Measurements from ENCODE around the gene LRRK1.

DNA sequence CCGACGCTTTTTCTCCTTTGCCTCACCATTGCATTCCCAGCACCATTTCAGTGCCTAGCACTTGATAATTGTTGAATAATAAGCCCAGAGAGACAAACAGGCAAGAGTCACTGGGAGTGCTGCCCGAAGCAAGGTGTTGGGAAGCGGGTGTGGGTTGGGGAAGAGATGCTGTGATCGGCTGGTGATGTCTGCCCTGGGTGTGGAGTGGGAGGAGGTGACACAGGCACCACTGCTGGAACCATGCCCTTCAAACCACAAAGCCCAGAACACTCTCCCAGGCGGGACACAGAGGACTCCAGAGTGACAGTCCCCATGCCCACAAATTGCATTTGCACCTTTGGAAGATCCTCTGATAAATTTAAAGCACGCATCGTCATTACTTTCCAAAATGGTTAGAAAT is 184.4 kb downstream of the LRRK1 start:
- TF ChIP-seq CTCF (conservative IDR thresholded peaks at IDR 0.05; ENCODE audit: low read depth in 2 of 2) (no peak), POLR2AphosphoS5 (IDR thresholded peaks at IDR 0.05; ENCODE audit: low read depth) (no peak), EZH2phosphoT487 (IDR thresholded peaks at IDR 0.05; ENCODE audit: unreplicated experiment) (no peak), EZH2 (IDR thresholded peaks at IDR 0.05; ENCODE audit: low read depth, unreplicated experiment) (no peak), CREB1 (CRISPR knock-in tag; IDR thresholded peaks at IDR 0.05; ENCODE audit: low read depth) (no peak), NANOG (IDR thresholded peaks at IDR 0.05; ENCODE audit: borderline replicate concordance) (no peak), JUNB (IDR thresholded peaks at IDR 0.05; ENCODE audit: unreplicated experiment) (no peak), STAT1 (IDR thresholded peaks at IDR 0.05; ENCODE audit: unreplicated experiment) (no peak)
- TF ChIP-seq, protein P1, sequence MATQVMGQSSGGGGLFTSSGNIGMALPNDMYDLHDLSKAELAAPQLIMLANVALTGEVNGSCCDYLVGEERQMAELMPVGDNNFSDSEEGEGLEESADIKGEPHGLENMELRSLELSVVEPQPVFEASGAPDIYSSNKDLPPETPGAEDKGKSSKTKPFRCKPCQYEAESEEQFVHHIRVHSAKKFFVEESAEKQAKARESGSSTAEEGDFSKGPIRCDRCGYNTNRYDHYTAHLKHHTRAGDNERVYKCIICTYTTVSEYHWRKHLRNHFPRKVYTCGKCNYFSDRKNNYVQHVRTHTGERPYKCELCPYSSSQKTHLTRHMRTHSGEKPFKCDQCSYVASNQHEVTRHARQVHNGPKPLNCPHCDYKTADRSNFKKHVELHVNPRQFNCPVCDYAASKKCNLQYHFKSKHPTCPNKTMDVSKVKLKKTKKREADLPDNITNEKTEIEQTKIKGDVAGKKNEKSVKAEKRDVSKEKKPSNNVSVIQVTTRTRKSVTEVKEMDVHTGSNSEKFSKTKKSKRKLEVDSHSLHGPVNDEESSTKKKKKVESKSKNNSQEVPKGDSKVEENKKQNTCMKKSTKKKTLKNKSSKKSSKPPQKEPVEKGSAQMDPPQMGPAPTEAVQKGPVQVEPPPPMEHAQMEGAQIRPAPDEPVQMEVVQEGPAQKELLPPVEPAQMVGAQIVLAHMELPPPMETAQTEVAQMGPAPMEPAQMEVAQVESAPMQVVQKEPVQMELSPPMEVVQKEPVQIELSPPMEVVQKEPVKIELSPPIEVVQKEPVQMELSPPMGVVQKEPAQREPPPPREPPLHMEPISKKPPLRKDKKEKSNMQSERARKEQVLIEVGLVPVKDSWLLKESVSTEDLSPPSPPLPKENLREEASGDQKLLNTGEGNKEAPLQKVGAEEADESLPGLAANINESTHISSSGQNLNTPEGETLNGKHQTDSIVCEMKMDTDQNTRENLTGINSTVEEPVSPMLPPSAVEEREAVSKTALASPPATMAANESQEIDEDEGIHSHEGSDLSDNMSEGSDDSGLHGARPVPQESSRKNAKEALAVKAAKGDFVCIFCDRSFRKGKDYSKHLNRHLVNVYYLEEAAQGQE (IDR thresholded peaks at IDR 0.05; ENCODE audit: unreplicated experiment) = no peak
- TF ChIP-seq, protein P2, sequence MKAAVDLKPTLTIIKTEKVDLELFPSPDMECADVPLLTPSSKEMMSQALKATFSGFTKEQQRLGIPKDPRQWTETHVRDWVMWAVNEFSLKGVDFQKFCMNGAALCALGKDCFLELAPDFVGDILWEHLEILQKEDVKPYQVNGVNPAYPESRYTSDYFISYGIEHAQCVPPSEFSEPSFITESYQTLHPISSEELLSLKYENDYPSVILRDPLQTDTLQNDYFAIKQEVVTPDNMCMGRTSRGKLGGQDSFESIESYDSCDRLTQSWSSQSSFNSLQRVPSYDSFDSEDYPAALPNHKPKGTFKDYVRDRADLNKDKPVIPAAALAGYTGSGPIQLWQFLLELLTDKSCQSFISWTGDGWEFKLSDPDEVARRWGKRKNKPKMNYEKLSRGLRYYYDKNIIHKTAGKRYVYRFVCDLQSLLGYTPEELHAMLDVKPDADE (IDR thresholded peaks at IDR 0.05) = no peak
- TF ChIP-seq, protein P3, sequence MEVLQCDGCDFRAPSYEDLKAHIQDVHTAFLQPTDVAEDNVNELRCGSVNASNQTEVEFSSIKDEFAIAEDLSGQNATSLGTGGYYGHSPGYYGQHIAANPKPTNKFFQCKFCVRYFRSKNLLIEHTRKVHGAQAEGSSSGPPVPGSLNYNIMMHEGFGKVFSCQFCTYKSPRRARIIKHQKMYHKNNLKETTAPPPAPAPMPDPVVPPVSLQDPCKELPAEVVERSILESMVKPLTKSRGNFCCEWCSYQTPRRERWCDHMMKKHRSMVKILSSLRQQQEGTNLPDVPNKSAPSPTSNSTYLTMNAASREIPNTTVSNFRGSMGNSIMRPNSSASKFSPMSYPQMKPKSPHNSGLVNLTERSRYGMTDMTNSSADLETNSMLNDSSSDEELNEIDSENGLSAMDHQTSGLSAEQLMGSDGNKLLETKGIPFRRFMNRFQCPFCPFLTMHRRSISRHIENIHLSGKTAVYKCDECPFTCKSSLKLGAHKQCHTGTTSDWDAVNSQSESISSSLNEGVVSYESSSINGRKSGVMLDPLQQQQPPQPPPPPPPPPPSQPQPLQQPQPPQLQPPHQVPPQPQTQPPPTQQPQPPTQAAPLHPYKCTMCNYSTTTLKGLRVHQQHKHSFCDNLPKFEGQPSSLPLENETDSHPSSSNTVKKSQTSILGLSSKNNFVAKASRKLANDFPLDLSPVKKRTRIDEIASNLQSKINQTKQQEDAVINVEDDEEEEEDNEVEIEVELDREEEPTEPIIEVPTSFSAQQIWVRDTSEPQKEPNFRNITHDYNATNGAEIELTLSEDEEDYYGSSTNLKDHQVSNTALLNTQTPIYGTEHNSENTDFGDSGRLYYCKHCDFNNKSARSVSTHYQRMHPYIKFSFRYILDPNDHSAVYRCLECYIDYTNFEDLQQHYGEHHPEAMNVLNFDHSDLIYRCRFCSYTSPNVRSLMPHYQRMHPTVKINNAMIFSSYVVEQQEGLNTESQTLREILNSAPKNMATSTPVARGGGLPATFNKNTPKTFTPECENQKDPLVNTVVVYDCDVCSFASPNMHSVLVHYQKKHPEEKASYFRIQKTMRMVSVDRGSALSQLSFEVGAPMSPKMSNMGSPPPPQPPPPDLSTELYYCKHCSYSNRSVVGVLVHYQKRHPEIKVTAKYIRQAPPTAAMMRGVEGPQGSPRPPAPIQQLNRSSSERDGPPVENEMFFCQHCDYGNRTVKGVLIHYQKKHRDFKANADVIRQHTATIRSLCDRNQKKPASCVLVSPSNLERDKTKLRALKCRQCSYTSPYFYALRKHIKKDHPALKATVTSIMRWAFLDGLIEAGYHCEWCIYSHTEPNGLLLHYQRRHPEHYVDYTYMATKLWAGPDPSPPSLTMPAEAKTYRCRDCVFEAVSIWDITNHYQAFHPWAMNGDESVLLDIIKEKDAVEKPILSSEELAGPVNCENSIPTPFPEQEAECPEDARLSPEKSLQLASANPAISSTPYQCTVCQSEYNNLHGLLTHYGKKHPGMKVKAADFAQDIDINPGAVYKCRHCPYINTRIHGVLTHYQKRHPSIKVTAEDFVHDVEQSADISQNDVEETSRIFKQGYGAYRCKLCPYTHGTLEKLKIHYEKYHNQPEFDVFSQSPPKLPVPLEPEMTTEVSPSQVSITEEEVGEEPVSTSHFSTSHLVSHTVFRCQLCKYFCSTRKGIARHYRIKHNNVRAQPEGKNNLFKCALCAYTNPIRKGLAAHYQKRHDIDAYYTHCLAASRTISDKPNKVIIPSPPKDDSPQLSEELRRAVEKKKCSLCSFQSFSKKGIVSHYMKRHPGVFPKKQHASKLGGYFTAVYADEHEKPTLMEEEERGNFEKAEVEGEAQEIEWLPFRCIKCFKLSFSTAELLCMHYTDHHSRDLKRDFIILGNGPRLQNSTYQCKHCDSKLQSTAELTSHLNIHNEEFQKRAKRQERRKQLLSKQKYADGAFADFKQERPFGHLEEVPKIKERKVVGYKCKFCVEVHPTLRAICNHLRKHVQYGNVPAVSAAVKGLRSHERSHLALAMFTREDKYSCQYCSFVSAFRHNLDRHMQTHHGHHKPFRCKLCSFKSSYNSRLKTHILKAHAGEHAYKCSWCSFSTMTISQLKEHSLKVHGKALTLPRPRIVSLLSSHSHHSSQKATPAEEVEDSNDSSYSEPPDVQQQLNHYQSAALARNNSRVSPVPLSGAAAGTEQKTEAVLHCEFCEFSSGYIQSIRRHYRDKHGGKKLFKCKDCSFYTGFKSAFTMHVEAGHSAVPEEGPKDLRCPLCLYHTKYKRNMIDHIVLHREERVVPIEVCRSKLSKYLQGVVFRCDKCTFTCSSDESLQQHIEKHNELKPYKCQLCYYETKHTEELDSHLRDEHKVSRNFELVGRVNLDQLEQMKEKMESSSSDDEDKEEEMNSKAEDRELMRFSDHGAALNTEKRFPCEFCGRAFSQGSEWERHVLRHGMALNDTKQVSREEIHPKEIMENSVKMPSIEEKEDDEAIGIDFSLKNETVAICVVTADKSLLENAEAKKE (CRISPR knock-in tag; IDR thresholded peaks at IDR 0.05) = no peak

Data from GM23338 (cell line).